HepG2 (cell line): ENCODE data around the gene ZNF770. TPM values are rescaled to one million over a fixed set of nuclear protein-coding genes. Genes with fewer than 3 reads are reported as not detected.

Experiments
- ATAC-seq: fragments of 200-7000 bp; cut with Tn5 transposase; 3 replicates; pipeline ENCODE4 v1.9.1; 2020; ENCODE audit warnings: mild to moderate bottlenecking, moderate library complexity
- BruUV-seq: library from RNA; stranded (reverse); fragments of 400-500 nt; replicated peaks from 2 replicates; lab custom pipeline; 2021; lab: Mats Ljungman, UMichigan
- CTCF ChIA-PET: fragments of 300-600 bp; formaldehyde crosslinking; extraction: SDS; loops from one replicate; lab custom pipeline; 2021; ENCODE audit warnings: low total read pairs, inconsistent platforms, low intra/inter-chr PET ratio; lab: Yijun Ruan, JAX
- POLR2A ChIA-PET: fragments of 350-600 bp; sonication (Branson Sonifier 250); formaldehyde crosslinking; loops from one replicate; lab custom pipeline; 2020; ENCODE audit warnings: antibody characterized with exemption, inconsistent platforms; lab: Yijun Ruan, JAX
- DNase-seq: peaks from one replicate; pipeline ENCODE4 v3.0.0-alpha.2; 2015; ENCODE audit warnings: low spot score
- FAIRE-seq: peaks from 3 replicates; lab custom pipeline; 2011; peaks lifted over from hg19 to GRCh38; lab: Jason Lieb, UNC
- H2AFZ ChIP-seq: one replicate; pipeline ENCODE4 v1.6.1; 2011; ENCODE audit warnings: low read length, inconsistent platforms
- H3K27ac ChIP-seq: fragments of 300-600 bp; 3 replicates; pipeline ENCODE4 v1.8.0; 2011; ENCODE audit warnings: mixed run types, mild to moderate bottlenecking, mixed read lengths, low read length, inconsistent platforms; ENCODE audit not compliant: insufficient read depth; ENCODE audit errors: extremely low read length
- H3K27me3 ChIP-seq, 2 experiments: fragments of 200-600 bp in 1 of 2; 2 replicates in 1 of 2; 3 replicates in 1 of 2; pipeline versions ENCODE4 v1.6.0 to v1.8.0; 2011; ENCODE audit warnings: low read length in 2 of 2, mild to moderate bottlenecking in 2 of 2, moderate library complexity in 2 of 2, inconsistent platforms in 1 of 2; ENCODE audit not compliant: insufficient read depth in 2 of 2, control insufficient read depth in 1 of 2
- H3K36me3 ChIP-seq, 2 experiments: fragments of 200-600 bp in 1 of 2; replicated peaks in 1 of 2; 2 replicates in 1 of 2; 3 replicates in 1 of 2; pipeline versions ENCODE4 v1.5.1 to v1.8.0; 2011; ENCODE audit warnings: low read length in 2 of 2, inconsistent platforms in 1 of 2; ENCODE audit not compliant: insufficient read depth in 2 of 2, control insufficient read depth in 1 of 2
- H3K4me1 ChIP-seq: 2 replicates; pipeline ENCODE4 v1.5.1; 2012; ENCODE audit warnings: low read length, inconsistent platforms; ENCODE audit not compliant: insufficient read depth
- H3K4me2 ChIP-seq: 2 replicates; pipeline ENCODE4 v1.6.0; 2011; ENCODE audit warnings: low read depth, low read length, inconsistent platforms
- H3K4me3 ChIP-seq, 3 experiments: fragments of 200-600 bp in 1 of 3; sonication (generic), shearing (Covaris generic) in 1 of 3; replicated peaks in 1 of 3; 2 replicates each; pipeline ENCODE4 v1.5.1; 2011 to 2016; ENCODE audit warnings: low read length in 3 of 3, inconsistent platforms in 2 of 3, low read depth in 2 of 3, mild to moderate bottlenecking in 2 of 3, control low read depth in 1 of 3, mixed read lengths in 1 of 3; ENCODE audit not compliant: insufficient read depth in 1 of 3
- H3K79me2 ChIP-seq: one replicate; pipeline ENCODE4 v1.6.1; 2011; ENCODE audit warnings: low read length, inconsistent platforms; ENCODE audit not compliant: insufficient read depth
- H3K9ac ChIP-seq: 2 replicates; pipeline ENCODE4 v1.6.0; 2011; ENCODE audit warnings: mild to moderate bottlenecking, low read depth, low read length, inconsistent platforms; ENCODE audit not compliant: insufficient read depth
- H3K9me3 ChIP-seq: 2 replicates; pipeline ENCODE4 v1.5.1; 2012; ENCODE audit warnings: mild to moderate bottlenecking, low read length
- H4K20me1 ChIP-seq: 2 replicates; pipeline ENCODE4 v1.6.0; 2011; ENCODE audit warnings: inconsistent platforms, mild to moderate bottlenecking, low read length, moderate library complexity; ENCODE audit not compliant: insufficient read depth
- DRAP1 ChIP-seq: IDR thresholded peaks from 2 replicates; pipeline ENCODE4 v1.6.1; 2016; ENCODE audit warnings: missing genetic modification reagents, missing compliant biosample characterization
- KLF12 ChIP-seq: sonication (generic); formaldehyde crosslinking; IDR thresholded peaks from 2 replicates; pipeline ENCODE4 v1.4.0; 2020; ENCODE audit warnings: missing genetic modification reagents, borderline replicate concordance
- KLF6 ChIP-seq: IDR thresholded peaks from 2 replicates; pipeline ENCODE4 v1.8.0; 2016; ENCODE audit warnings: missing biosample characterization, missing genetic modification reagents
- NONO ChIP-seq, 2 experiments: fragments of 450-650 bp in 1 of 2; sonication (generic) in 1 of 2; formaldehyde crosslinking in 1 of 2; IDR thresholded peaks in 1 of 2; conservative IDR thresholded peaks in 1 of 2; 2 replicates each; pipeline versions ENCODE4 v1.6.1 to v1.8.0; 2017 to 2022; ENCODE audit warnings: mild to moderate bottlenecking in 1 of 2, missing genetic modification reagents in 1 of 2, moderate library complexity in 1 of 2
- PRDM15 ChIP-seq: sonication (generic); formaldehyde crosslinking; IDR thresholded peaks from 2 replicates; pipeline ENCODE4 v1.4.0; 2020; ENCODE audit warnings: missing genetic modification reagents
- PRMT3 ChIP-seq: sonication (generic); formaldehyde crosslinking; IDR thresholded peaks from 2 replicates; pipeline ENCODE4 v1.8.1; 2022; ENCODE audit warnings: low read depth, mild to moderate bottlenecking, moderate library complexity, missing genetic modification reagents, borderline replicate concordance
- RXRA ChIP-seq: sonication (generic); formaldehyde crosslinking; IDR thresholded peaks from 2 replicates; pipeline ENCODE4 v1.5.1; 2020; ENCODE audit warnings: missing genetic modification reagents
- SMC3 ChIP-seq: IDR thresholded peaks from 2 replicates; pipeline ENCODE4 v1.6.1; 2011; ENCODE audit warnings: low read length, improper control_type of control experiment
- TIGD3 ChIP-seq: sonication (generic); formaldehyde crosslinking; IDR thresholded peaks from 2 replicates; pipeline ENCODE4 v1.5.1; 2020; ENCODE audit warnings: mild to moderate bottlenecking, missing genetic modification reagents, borderline replicate concordance
- ZFP82 ChIP-seq: sonication (generic); formaldehyde crosslinking; IDR thresholded peaks from 2 replicates; pipeline ENCODE4 v1.5.1; 2020; ENCODE audit warnings: mild to moderate bottlenecking, missing genetic modification reagents, borderline replicate concordance
- ZNF101 ChIP-seq: sonication (generic); formaldehyde crosslinking; IDR thresholded peaks from 2 replicates; pipeline ENCODE4 v1.4.0; 2020; ENCODE audit warnings: mild to moderate bottlenecking, low read depth, missing genetic modification reagents, borderline replicate concordance
- ZNF280D ChIP-seq: sonication (generic); formaldehyde crosslinking; IDR thresholded peaks from 2 replicates; pipeline ENCODE4 v1.5.1; 2020; ENCODE audit warnings: mild to moderate bottlenecking, missing genetic modification reagents
- ZNF44 ChIP-seq: sonication (generic); formaldehyde crosslinking; IDR thresholded peaks from 2 replicates; pipeline ENCODE4 v1.5.1; 2020; ENCODE audit warnings: mild to moderate bottlenecking, missing genetic modification reagents
- ZNF773 ChIP-seq: sonication (generic); formaldehyde crosslinking; IDR thresholded peaks from 2 replicates; pipeline ENCODE4 v1.4.0; 2020; ENCODE audit warnings: missing genetic modification reagents, borderline replicate concordance
- ZSCAN5A ChIP-seq: sonication (generic); formaldehyde crosslinking; IDR thresholded peaks from 2 replicates; pipeline ENCODE4 v1.8.0; 2022; ENCODE audit warnings: mild to moderate bottlenecking, missing genetic modification reagents, borderline replicate concordance
- WGBS: methylation state at CpG from one replicate; pipeline ENCODE4 v1.1.6; 2017; ENCODE audit warnings: low lambda C conversion rate; 5-methylcytosine and 5-hydroxymethylcytosine counted together
- in situ Hi-C: cut with HindIII; loops from 2 replicates; pipeline ENCODE4 v1.10.0; 2017; ENCODE audit warnings: low pct_unique_long_range_greater_than_20kb; ENCODE audit not compliant: extremely low pct_ligation_motif_present
- intact Hi-C: fragments of 100-400 bp; cut with micrococcal nuclease; formaldehyde crosslinking; loops from one replicate; pipeline ENCODE4 v1.10.0; 2022; ENCODE audit not compliant: unreplicated experiment
- polyA plus RNA-seq, 8 experiments: library from polyadenylated mRNA; depleted of rRNA in 3 of 8; stranded (reverse) in 7 of 8; unstranded in 1 of 8; fragments of >200 nt; fragmentation: Illumina TruSeq in 4 of 8; extraction: Trizol in 4 of 8; gene quantifications; 2 replicates each; pipeline versions ENCODE4 v1.2.1 to v1.2.3, GENCODE V29; 2011 to 2016; ENCODE audit warnings: low read depth in 4 of 8, missing spikeins in 1 of 8, mixed read lengths in 1 of 8; ENCODE audit not compliant: insufficient read depth in 1 of 8
- total RNA-seq, 5 experiments: library from RNA; depleted of rRNA; stranded (reverse); fragments of >200 nt; fragmentation: Illumina TruSeq; extraction: Trizol; gene quantifications; 2 replicates each; pipeline ENCODE4 v1.2.3, GENCODE V29; 2016; ENCODE audit warnings: low read depth in 1 of 5

Gene ZNF770
- total and polyA plus RNA-seq, 2 of the 13 experiments (the other 11 are each of a cell fraction or from before 2014, with no cell fraction given) = 15.5 to 33.1 TPM

- DNase-seq (no peak), FAIRE-seq (no peak), ATAC-seq (no peak)
- ChIA-PET POLR2A (no interaction called here), CTCF (no interaction called here)
- H3K9me3 ChIP-seq = no peaks in the 10 kb centered on the region
- no peak overlapping the region for H3K4me2 ChIP-seq
- intact Hi-C loops (no loop called here), in situ Hi-C loops (no loop called here)
- no peak overlapping the region for H3K4me3 ChIP-seq
- no peaks in the 10 kb centered on the region for H4K20me1 ChIP-seq
- H2AFZ ChIP-seq = no peak overlapping the region
- no peaks in the 10 kb centered on the region for H3K4me1 ChIP-seq
- no peaks in the 10 kb centered on the region; a peak in 1 of 5 replicates for H3K27me3 ChIP-seq
- no peaks in the 10 kb centered on the region for H3K36me3 ChIP-seq
- no peak overlapping the region for H3K27ac ChIP-seq
- no peaks in the 10 kb centered on the region for H3K79me2 ChIP-seq
- no peak overlapping the region for H3K9ac ChIP-seq
- WGBS = 53% methylated on average over 6 of the region's 6 CpGs
- BruUV-seq = no TSS peak
- no peak for TF ChIP-seq SMC3
- TF ChIP-seq ZNF773 = no peak
- no peak for TF ChIP-seq NONO (IDR thresholded peaks at IDR 0.05)
- no peak for TF ChIP-seq NONO (CRISPR knock-in tag; conservative IDR thresholded peaks at IDR 0.05)
- TF ChIP-seq TIGD3 (CRISPR knock-in tag) = no peak
- no peak for TF ChIP-seq ZNF280D (CRISPR knock-in tag)
- TF ChIP-seq PRMT3 (CRISPR knock-in tag) = no peak
- TF ChIP-seq PRDM15 (CRISPR knock-in tag) = no peak
- no peak for TF ChIP-seq ZNF44 (CRISPR knock-in tag)
- TF ChIP-seq KLF6 = no peak
- no peak for TF ChIP-seq ZNF101
- TF ChIP-seq DRAP1 (CRISPR knock-in tag) = no peak
- TF ChIP-seq ZSCAN5A (CRISPR knock-in tag) = no peak
- TF ChIP-seq ZFP82 (CRISPR knock-in tag) = no peak
- TF ChIP-seq RXRA (CRISPR knock-in tag) = no peak
- TF ChIP-seq KLF12 = no peak
Measured at GRCh38 chr15:35005933-35006332, 17.8 kb upstream of the ZNF770 start.
